K562 (cell line): ENCODE measurements around the gene RING1. TPM values are rescaled to one million over a fixed set of nuclear protein-coding genes. Genes with fewer than 3 reads are reported as not detected.

ENCODE experiments used
- E2F1 ChIP-seq: sonication (generic); formaldehyde crosslinking; IDR thresholded peaks from 2 replicates; pipeline ENCODE4 v1.8.1; 2023; ENCODE audit warnings: mild to moderate bottlenecking, missing genetic modification reagents, moderate library complexity
- ETV6 ChIP-seq, 3 experiments: fragments of 150-350 bp in 1 of 3; sonication (generic) in 1 of 3; formaldehyde crosslinking in 1 of 3; IDR thresholded peaks; 2 replicates each; pipeline versions ENCODE4 v1.6.1 to v1.8.0; 2014 to 2022; ENCODE audit warnings: borderline replicate concordance in 2 of 3, low read depth in 2 of 3, antibody characterized with exemption in 1 of 3, low read length in 1 of 3, mild to moderate bottlenecking in 1 of 3, missing genetic modification reagents in 1 of 3
- FIP1L1 ChIP-seq: fragments of 200-400 bp; formaldehyde crosslinking; IDR thresholded peaks from 2 replicates; pipeline ENCODE4 v1.6.1; 2018; ENCODE audit warnings: mild to moderate bottlenecking, low read depth, low read length; ENCODE audit not compliant: poor library complexity, severe bottlenecking
- GMEB1 ChIP-seq: fragments of 250-450 bp; sonication (Bioruptor Pico); IDR thresholded peaks from 2 replicates; pipeline ENCODE4 v1.4.0; 2020; ENCODE audit warnings: mild to moderate bottlenecking
- IRF1 ChIP-seq: sonication (generic); formaldehyde crosslinking; IDR thresholded peaks from 2 replicates; pipeline ENCODE4 v1.8.0; 2022; ENCODE audit warnings: missing genetic modification reagents, mild to moderate bottlenecking, borderline replicate concordance
- KLF13 ChIP-seq: fragments of 450-650 bp; IDR thresholded peaks from 2 replicates; pipeline ENCODE4 v1.6.1; 2016; ENCODE audit warnings: missing genetic modification characterization, low read depth, mild to moderate bottlenecking, missing compliant biosample characterization, moderate library complexity, borderline replicate concordance
- MAFG ChIP-seq: fragments of 450-650 bp; conservative IDR thresholded peaks from 2 replicates; pipeline ENCODE4 v1.6.1; 2016; ENCODE audit warnings: missing genetic modification characterization, missing compliant biosample characterization
- MEIS2 ChIP-seq: fragments of 450-650 bp; IDR thresholded peaks from 2 replicates; pipeline ENCODE4 v1.6.1; 2014; ENCODE audit warnings: mild to moderate bottlenecking; ENCODE audit not compliant: partially characterized antibody
- NR1H2 ChIP-seq: sonication (generic); formaldehyde crosslinking; IDR thresholded peaks from 2 replicates; pipeline ENCODE4 v1.4.0; 2020; ENCODE audit warnings: mild to moderate bottlenecking, missing genetic modification reagents
- POLR2A ChIP-seq: fragments of 450-650 bp; conservative IDR thresholded peaks from 2 replicates; pipeline ENCODE4 v1.6.1; 2016
- PTBP1 ChIP-seq: fragments of 200-400 bp; formaldehyde crosslinking; IDR thresholded peaks from 2 replicates; pipeline ENCODE4 v1.6.1; 2017; ENCODE audit warnings: low read depth, low read length
- RBM14 ChIP-seq: fragments of 200-400 bp; formaldehyde crosslinking; IDR thresholded peaks from 2 replicates; pipeline ENCODE4 v1.6.1; 2018; ENCODE audit warnings: low read depth, mild to moderate bottlenecking, low read length, moderate library complexity, borderline replicate concordance; ENCODE audit not compliant: insufficient read depth
- SFPQ ChIP-seq: fragments of 200-400 bp; formaldehyde crosslinking; IDR thresholded peaks from 2 replicates; pipeline ENCODE4 v1.6.1; 2017; ENCODE audit warnings: mild to moderate bottlenecking, low read depth, low read length, moderate library complexity
- SMARCA5 ChIP-seq: fragments of 450-650 bp; IDR thresholded peaks from 2 replicates; pipeline ENCODE4 v1.6.1; 2016
- SP1 ChIP-seq: sonication (generic); formaldehyde crosslinking; IDR thresholded peaks from 2 replicates; pipeline ENCODE4 v1.8.1; 2022; ENCODE audit warnings: mild to moderate bottlenecking, missing genetic modification reagents
- TAF9B ChIP-seq: fragments of 450-650 bp; IDR thresholded peaks from 2 replicates; pipeline ENCODE4 v1.6.1; 2018; ENCODE audit warnings: mild to moderate bottlenecking; ENCODE audit not compliant: partially characterized antibody
- TRIM24 ChIP-seq, 2 experiments: fragments of 450-650 bp; IDR thresholded peaks; 2 replicates each; pipeline ENCODE4 v1.6.1; 2016
- ZNF197 ChIP-seq: fragments of 200-800 bp; sonication (Bioruptor generic); IDR thresholded peaks from 2 replicates; pipeline ENCODE4 v1.6.1; 2016; ENCODE audit warnings: low read depth, missing genetic modification characterization, missing compliant biosample characterization
- ZNF316 ChIP-seq: fragments of 450-650 bp; IDR thresholded peaks from 2 replicates; pipeline ENCODE4 v1.6.1; 2016
- ZNF445 ChIP-seq: fragments of 250-450 bp; sonication (Bioruptor Pico); IDR thresholded peaks from 2 replicates; pipeline ENCODE4 v1.4.0; 2020; ENCODE audit warnings: low read depth, mild to moderate bottlenecking, moderate library complexity
- ZNF766 ChIP-seq: fragments of 200-800 bp; sonication (Bioruptor generic); conservative IDR thresholded peaks from 2 replicates; pipeline ENCODE4 v1.6.1; 2016; ENCODE audit warnings: missing genetic modification characterization, missing compliant biosample characterization
- polyA plus RNA-seq, 8 experiments: library from polyadenylated mRNA; depleted of rRNA in 4 of 8; stranded (reverse) in 5 of 8; unstranded in 3 of 8; fragments of >200 nt; fragmentation: Nextera tagmentation in 2 of 8; fragmentation: Illumina TruSeq in 1 of 8; extraction: Ambion mirVana in 2 of 8; extraction: Trizol in 1 of 8; gene quantifications; 2 replicates each; pipeline versions ENCODE4 v1.2.1 to v1.2.3, GENCODE V29; 2011 to 2014; ENCODE audit warnings: inconsistent platforms in 1 of 8, missing spikeins in 1 of 8
- total RNA-seq, 7 experiments: library from RNA; depleted of rRNA in 6 of 7; stranded (reverse); fragments of >200 nt in 6 of 7; fragmentation: Illumina TruSeq in 2 of 7; extraction: Trizol in 2 of 7; gene quantifications; 2 replicates each; pipeline versions ENCODE4 v1.2.1 to v1.2.3, GENCODE V29; 2011 to 2021; ENCODE audit warnings: low replicate concordance in 1 of 7

RING1 gene
- total and polyA plus RNA-seq, 9 of the 15 experiments (the other 6 are each of a cell fraction or from before 2014, with no cell fraction given) = 4.2 to 59.1 (median 36.9) TPM

- peak; percentile 73 for TF ChIP-seq SP1
- no peak for TF ChIP-seq MEIS2
- TF ChIP-seq TRIM24 (IDR thresholded peaks at IDR 0.05) = no peak; a peak in 1 of 4 replicates
- no peak for TF ChIP-seq IRF1 (CRISPR knock-in tag)
- TF ChIP-seq SMARCA5 = no peak
- TF ChIP-seq POLR2A = peak; percentile 95
- TF ChIP-seq ZNF445 = no peak
- peak; percentile 64 for TF ChIP-seq TAF9B
- peak; percentile 78 for TF ChIP-seq FIP1L1
- TF ChIP-seq E2F1 (CRISPR knock-in tag) = peak; percentile 92
- 0 out of 2 replicates have a peak, but pooled peaks have one; percentile 48 for TF ChIP-seq ZNF766 (CRISPR knock-in tag)
- TF ChIP-seq SFPQ = no peak
- TF ChIP-seq ETV6 (IDR thresholded peaks at IDR 0.05; ENCODE audit: borderline replicate concordance in 1 of 2, low read depth in 2 of 2, low read length in 1 of 2) = 0 out of 4 replicates have a peak, but pooled peaks of 1 of the 2 experiments have one; percentile 53
- TF ChIP-seq ETV6 (CRISPR knock-in tag; IDR thresholded peaks at IDR 0.05; ENCODE audit: borderline replicate concordance) = no peak
- TF ChIP-seq RBM14 = no peak
- no peak for TF ChIP-seq MAFG (tag)
- no peak for TF ChIP-seq ZNF316
- TF ChIP-seq NR1H2 = peak; percentile 94; the same call in 1 of the 2 replicates
- peak; percentile 12; the same call in 1 of the 2 replicates for TF ChIP-seq KLF13
- no peak for TF ChIP-seq PTBP1
- TF ChIP-seq ZNF197 (CRISPR knock-in tag) = peak; percentile 60; the same call in 1 of the 2 replicates
- peak; percentile 88 for TF ChIP-seq GMEB1 (CRISPR knock-in tag)
Measured at GRCh38 chr6:33208091-33208967, at the start of gene RING1 (continued).
